Stimulated activated CD8-positive, alpha-beta memory T cell treated with anti-CD3 and anti-CD28 coated beads, Interleukin-15, amount 100 ng/mL, for 1 hour (primary cell): ENCODE results near the gene MYMX.
"Not testable (repeated sequence)": the region's sequence is repeated elsewhere in the genome, so short reads cannot be mapped to it uniquely, and the experiment has no call there.

Experiments
- DNase-seq: peaks from one replicate; pipeline ENCODE4 v3.0.0-alpha.2; 2020; ENCODE audit warnings: low read depth

Gene MYMX

GRCh38 chr6:44186635-44187025 is 30.1 kb upstream of the MYMX start:
- DNase-seq = no peak

DNA sequence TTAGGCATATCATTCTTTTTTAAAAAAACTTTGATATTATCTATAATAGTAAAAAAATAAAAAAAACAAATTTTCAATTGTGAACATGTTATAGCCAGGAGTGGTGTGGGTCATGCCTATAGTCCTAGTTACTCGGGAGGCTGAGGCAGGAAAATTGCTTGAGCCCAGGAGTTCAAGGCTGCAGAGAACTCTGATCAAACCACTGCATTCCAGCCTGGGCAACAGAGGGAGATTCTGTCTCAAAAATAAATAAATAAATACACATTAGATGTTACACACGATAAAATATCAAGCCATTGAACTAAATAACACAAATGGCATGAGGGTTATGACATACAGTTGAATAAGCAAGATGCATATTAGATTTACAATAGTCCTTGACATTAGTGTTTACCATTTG is 27.9 kb upstream of the MYMX start:
- no peak for DNase-seq

DNA sequence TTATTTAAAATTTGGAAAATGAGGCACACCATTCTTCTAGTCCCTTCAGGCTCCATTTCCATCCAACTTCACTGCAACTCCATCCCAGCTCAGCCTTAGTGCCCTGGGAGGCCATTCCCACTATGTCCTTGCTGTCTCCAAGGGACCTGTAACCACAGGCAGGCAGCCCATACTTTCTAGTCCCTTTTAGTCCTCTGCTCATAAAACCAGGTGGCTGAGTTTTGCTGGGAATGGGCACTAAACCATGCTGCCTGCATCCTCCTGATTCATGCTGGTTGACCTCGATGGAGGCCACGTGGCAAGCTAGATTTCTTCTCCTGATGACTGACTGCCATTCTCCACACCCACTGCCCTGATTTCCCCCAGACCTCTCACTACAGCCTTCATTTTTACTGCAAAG is 27.5 kb upstream of the MYMX start:
- DNase-seq = no peak

- no peak for DNase-seq
These were observed 26.0 kb upstream of the MYMX start for GRCh38 chr6:44190715-44191114.

GRCh38 chr6:44192428-44193041 is 24.2 kb upstream of the MYMX start:
- no peak for DNase-seq

DNA sequence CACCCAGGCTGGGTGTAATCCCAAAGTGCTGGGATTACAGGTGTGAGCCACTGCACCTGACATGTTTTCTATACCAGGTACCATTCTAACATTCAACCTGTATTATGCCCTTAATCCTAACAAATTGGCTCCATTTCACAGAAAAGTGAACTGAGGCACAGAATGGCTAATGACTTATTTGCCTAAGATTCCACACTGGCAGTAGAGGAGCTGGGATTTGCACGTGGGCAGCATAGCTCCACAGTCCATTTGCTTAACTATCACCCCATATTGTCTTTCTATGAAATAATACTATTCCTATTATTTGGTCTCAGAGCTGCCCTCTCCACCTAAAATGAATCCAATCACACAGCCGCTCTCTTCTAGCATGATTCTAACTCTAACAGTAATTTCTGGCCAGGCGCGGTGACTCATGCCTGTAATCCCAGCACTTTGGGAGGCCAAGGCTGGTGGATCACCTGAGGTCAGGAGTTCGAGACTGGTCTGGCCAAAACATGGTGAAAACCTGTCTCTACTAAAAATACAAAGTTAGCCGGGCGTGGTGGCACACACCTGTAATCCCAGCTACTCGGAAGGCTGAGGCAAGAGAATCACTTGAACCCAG is 23.3 kb upstream of the MYMX start:
- DNase-seq = no peak

- no peak for DNase-seq
These were observed 22.4 kb upstream of the MYMX start for GRCh38 chr6:44194326-44194725.

- not testable (repeated sequence) for DNase-seq
These were observed 20.4 kb upstream of the MYMX start for GRCh38 chr6:44196351-44196750.

DNA sequence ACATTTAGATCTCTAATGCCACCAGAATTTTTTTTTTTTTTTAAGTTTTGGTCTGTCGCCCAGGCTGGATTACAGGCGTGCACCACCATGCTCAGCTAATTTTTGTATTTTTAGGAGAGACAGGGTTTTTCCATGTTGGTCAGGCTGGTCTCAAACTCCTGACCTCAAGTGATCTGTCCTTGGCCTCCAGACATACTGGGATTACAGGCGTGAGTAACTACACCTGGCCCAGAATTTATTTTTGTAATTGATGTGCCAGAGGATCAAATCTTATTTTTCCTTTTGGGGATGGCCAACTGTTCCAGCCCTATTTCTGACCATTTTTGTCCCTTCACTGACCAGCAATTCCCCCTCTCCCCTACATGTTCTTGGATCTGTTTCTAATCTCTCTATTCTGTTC is 18.0 kb upstream of the MYMX start:
- no peak for DNase-seq

DNA sequence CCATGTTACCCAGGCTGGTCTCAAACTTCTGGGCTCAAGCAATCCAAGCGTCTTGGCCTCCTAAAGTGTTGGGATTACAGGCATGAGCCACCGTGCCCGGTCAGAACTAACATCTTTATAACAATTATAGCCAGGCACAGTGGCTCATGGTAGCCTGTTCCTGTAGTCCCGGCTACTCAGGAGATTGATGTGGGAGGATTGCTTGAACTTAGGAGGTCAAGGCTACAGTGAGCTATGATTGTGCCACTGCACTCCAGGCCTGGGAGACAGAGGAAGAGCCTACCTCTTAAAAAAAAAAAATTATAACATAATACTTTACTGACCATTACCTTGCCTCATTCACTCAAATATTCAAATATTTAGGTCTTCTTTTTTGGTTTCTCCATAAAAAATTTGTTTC is 16.8 kb upstream of the MYMX start:
- DNase-seq = no peak

GRCh38 chr6:44201200-44201599 is 15.5 kb upstream of the MYMX start:
- no peak for DNase-seq

DNA sequence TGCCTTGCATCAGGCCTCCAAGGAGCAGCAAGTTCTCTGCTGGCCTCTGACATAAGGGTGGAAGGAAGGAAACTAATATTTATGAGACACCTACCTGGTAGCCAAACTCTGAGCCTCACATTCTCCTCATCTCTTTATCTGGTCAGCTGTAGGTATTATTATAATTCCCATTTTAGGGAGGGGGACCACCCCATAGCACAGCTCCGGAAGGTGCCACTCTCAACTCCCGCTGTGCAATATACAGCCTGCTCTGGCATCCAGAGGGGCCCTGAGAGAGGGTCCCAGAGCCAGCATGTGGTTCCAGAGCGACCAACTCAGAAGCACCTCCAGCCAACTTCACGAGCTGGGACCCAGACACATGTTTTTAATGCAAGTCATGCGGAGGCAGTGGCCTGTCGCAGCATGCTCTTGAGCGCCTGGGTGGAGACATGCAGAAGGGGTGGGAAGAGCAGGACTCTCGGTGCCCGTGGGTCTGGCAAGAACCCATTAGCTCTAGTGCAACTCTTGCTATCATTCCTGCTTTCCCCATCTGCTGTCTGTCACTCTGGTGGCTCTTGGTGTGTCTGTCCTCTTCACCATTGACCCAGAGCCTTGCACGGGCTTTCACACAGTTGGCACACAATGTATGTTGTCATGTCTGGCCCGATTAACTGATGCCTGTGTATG is 15.0 kb upstream of the MYMX start:
- DNase-seq = no peak

DNA sequence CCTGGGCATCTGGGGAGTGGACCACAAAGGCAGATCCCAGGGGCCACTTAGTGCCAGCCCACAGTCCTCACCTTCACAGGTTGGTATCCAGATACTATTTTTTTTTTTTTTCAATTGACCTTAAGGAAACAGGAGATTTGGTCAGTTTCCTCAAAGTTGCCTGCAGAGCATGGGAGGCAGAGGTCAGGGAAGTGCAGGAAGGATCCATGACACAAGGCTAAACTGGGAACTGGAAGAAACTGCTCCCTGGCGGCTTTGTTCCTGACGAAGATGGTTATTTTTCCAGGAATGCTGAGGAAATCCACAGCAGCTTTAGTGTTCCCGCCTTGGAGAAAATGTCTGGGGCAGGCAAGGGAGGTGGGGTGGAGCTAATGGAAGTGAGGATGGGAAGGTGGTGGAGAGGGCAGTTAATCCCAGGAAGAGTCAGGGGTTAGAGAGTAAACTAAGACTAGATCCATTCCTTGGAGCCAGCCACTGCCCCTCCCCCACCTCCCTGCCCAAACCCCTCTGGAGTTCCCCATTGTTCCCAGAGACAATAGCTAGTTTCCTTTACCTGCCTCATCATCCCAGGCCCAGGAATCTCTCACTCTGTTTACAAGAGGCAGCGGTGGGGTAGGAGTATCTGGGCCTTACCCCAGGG is 14.3 kb upstream of the MYMX start:
- DNase-seq = no peak

DNA sequence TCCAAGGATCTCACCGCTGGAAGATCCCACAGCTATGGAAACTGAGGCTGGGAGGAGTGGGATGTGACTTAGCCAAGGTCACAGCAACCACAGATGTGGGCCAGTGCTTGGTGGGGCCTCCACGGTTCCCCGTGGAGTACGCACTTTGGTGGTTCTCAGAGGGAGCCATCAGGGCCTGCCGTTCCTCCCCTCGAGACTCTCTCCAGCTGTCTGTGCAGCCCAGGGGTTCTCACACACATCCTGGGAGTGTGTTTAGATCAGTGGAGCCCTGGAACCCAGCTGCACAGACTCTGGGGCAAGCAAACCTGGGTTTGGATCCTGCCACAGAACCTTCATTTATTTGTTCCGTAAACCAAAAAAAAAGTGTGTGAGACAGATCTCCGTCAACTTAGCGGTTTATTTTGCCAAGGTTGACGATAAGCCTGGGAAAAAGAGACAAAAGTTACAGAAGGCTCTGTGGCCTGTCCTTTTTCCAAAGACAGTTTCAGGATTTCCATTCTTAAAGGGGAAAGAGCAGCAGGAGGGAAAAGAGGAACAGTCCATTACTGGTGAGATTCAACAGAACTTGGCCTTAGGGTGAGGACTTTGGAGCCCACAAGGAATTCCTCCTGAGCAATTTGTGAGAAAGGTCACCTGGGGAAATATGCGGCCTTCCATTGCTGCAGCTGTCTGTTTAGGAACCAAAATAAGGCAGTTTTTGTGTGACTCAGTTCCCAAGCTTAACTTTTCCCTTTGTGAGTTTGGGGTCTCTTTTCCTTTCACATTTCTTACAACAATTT is 13.6 kb upstream of the MYMX start:
- no peak for DNase-seq

GRCh38 chr6:44203955-44204354 is 12.8 kb upstream of the MYMX start:
- no peak for DNase-seq

- DNase-seq = no peak
These were observed 8.8 kb upstream of the MYMX start for GRCh38 chr6:44207966-44208365.

GRCh38 chr6:44211284-44211683 is 5.4 kb upstream of the MYMX start:
- no peak for DNase-seq

DNA sequence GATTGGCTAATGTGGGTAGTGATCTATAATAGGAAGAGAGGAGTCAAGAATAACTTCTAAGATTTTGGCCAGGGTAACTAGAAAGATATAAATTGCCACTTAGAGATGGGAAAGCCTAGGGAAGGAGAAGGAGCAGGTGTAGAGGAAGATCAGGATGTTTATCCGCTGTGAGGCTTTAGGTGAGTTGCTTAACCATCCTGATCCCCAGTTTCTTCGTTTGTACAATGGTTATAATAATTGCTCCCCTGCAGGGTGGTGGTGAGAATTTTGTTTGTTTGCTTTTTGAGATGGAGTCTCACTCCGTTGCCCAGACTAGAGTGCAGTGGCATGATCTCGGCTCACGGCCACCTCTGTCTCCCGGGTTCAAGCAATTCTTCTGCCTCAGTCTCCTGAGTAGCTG is 2.4 kb upstream of the MYMX start:
- DNase-seq = no peak

- no peak for DNase-seq
These were observed 812 bp downstream of the MYMX start for GRCh38 chr6:44217332-44218143.

DNA sequence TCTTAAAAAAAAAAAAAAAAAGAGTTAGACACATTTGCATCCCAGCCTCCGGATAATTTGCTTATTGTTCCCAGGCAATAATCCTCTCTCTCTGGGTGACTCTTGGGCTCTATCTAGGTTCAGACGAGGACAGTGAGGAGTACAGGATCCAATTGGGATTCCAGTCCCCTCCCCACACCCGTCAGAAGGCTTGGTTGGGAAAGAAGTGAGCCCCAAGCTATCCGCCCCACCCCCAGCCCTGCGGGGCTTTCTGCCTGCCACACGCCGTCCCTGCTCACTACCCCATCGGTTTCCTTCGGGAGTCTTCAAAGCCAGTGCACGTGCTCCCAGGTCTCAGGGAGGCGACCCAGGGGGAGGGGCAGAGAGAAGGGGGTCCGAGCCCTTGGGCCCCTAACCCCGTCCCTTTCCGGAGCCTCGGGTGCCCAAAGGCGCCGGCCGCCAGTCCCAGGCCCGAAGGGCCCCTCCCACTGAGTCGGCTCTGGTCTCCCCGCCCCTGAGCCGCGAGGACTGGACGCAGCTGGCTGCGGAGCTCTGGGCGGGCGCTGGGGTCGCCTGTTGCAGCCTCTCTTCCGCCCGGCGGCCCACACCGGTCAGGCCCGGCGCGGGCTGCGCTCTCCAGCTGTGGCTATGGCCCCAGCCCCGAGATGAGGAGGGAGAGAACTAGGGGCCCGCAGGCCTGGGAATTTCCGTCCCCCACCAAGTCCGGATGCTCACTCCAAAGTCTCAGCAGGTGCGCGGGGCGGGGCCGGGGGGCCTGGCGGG is 2.5 kb downstream of the MYMX start:
- no peak for DNase-seq
